Measurements from ENCODE around the gene NOS1AP. TPM values are rescaled to one million over a fixed set of nuclear protein-coding genes. Genes with fewer than 3 reads are reported as not detected.

The NOS1AP gene
- total RNA-seq, 1 experiment from 2014 or later: 14.7 TPM

GRCh38 chr1:162033428-162033827, 36.1 kb upstream of the NOS1AP start:
- Mint-ChIP-seq H3K27me3 (ENCODE audit: low read depth) (peaks cover 7% of the 10 kb centered on the region), H3K9me3 (no peaks in the 10 kb centered on the region), H3K4me1 (no peaks in the 10 kb centered on the region), H3K27ac (no peak overlapping the region), H3K36me3 (no peaks in the 10 kb centered on the region), H3K4me3 (no peak overlapping the region)
- CTCF ChIA-PET: interaction anchor here (0.7 to 2.5 kb wide), 2 partner anchors 10 to 241 kb away, joined by 4 to 13 read pairs; partner anchors contain the start of gene OLFML2B
- POLR2A ChIA-PET: no interaction called here
- DNase-seq (ENCODE audit: low spot score) (no peak), ATAC-seq (no peak)
- TF ChIP-seq USF2 (CRISPR knock-in tag; IDR thresholded peaks at IDR 0.05) (no peak), ZNF121 (CRISPR knock-in tag; IDR thresholded peaks at IDR 0.05) (no peak), TP53 (CRISPR knock-in tag; IDR thresholded peaks at IDR 0.05) (no peak), ELF4 (CRISPR knock-in tag; IDR thresholded peaks at IDR 0.05; ENCODE audit: low read depth) (no peak), ZNF232 (CRISPR knock-in tag; IDR thresholded peaks at IDR 0.05) (no peak)

- no peak for DNase-seq (ENCODE audit: low spot score)
- ChIA-PET CTCF (interaction anchor here (1.4 to 2.5 kb wide), 2 partner anchors 11 to 243 kb away, joined by 4 to 13 read pairs; partner anchors contain the start of gene OLFML2B), POLR2A (no interaction called here)
- H3K9me3 Mint-ChIP-seq: no peaks in the 10 kb centered on the region
- peaks cover 7% of the 10 kb centered on the region for H3K27me3 Mint-ChIP-seq (ENCODE audit: low read depth)
- H3K4me3 Mint-ChIP-seq: no peak overlapping the region
- no peak for ATAC-seq
- TF ChIP-seq ZBTB21 (CRISPR knock-in tag; IDR thresholded peaks at IDR 0.05; ENCODE audit: borderline replicate concordance) (no peak), CDX4 (CRISPR knock-in tag; IDR thresholded peaks at IDR 0.05; ENCODE audit: borderline replicate concordance) (no peak), MXD4 (CRISPR knock-in tag; IDR thresholded peaks at IDR 0.05; ENCODE audit: borderline replicate concordance) (no peak), ATF2 (CRISPR knock-in tag; IDR thresholded peaks at IDR 0.05; ENCODE audit: borderline replicate concordance, low read depth) (no peak), ATF6 (CRISPR knock-in tag; IDR thresholded peaks at IDR 0.05) (no peak)
- no peaks in the 10 kb centered on the region for H3K36me3 Mint-ChIP-seq
- no peaks in the 10 kb centered on the region for H3K4me1 Mint-ChIP-seq
- no peak overlapping the region for H3K27ac Mint-ChIP-seq
Observed at GRCh38 chr1:162035241-162035640, 34.2 kb upstream of the NOS1AP start.

GRCh38 chr1:162036163-162036562, 33.3 kb upstream of the NOS1AP start:
- no peak for DNase-seq (ENCODE audit: low spot score)
- Mint-ChIP-seq H3K9me3 (no peaks in the 10 kb centered on the region), H3K27ac (no peak overlapping the region), H3K4me1 (peaks cover 3% of the 10 kb centered on the region), H3K27me3 (ENCODE audit: low read depth) (peaks cover 5% of the 10 kb centered on the region), H3K36me3 (no peaks in the 10 kb centered on the region), H3K4me3 (no peak overlapping the region)
- CTCF ChIA-PET: interaction anchor here (1.2 to 2.5 kb wide), 11 partner anchors 12 to 310 kb away, joined by 3 to 29 read pairs (median 9); partner anchors contain the start of gene OLFML2B
- TF ChIP-seq NFE2L1 (CRISPR knock-in tag; IDR thresholded peaks at IDR 0.05) (no peak), GRHL2 (CRISPR knock-in tag; IDR thresholded peaks at IDR 0.05; ENCODE audit: insufficient replicate concordance, severe bottlenecking) (no peak)
- no peak for ATAC-seq
- POLR2A ChIA-PET: no interaction called here

- Mint-ChIP-seq H3K36me3 (no peaks in the 10 kb centered on the region), H3K9me3 (no peaks in the 10 kb centered on the region), H3K4me1 (peaks cover 3% of the 10 kb centered on the region), H3K27me3 (ENCODE audit: low read depth) (no peaks in the 10 kb centered on the region; the same call in none of the 2 replicates), H3K27ac (no peak overlapping the region), H3K4me3 (no peak overlapping the region)
- no peak for ATAC-seq
- POLR2A ChIA-PET: no interaction called here
- CTCF ChIA-PET: interaction anchor here (2.4 to 2.7 kb wide), 2 partner anchors 18 to 247 kb away, joined by 13 to 144 read pairs; no protein-coding TSS in a partner anchor
- DNase-seq (ENCODE audit: low spot score): no peak
- TF ChIP-seq IRF1 (CRISPR knock-in tag; IDR thresholded peaks at IDR 0.05) (no peak), NFATC4 (CRISPR knock-in tag; IDR thresholded peaks at IDR 0.05) (no peak), FOXJ3 (CRISPR knock-in tag; IDR thresholded peaks at IDR 0.05; ENCODE audit: borderline replicate concordance) (no peak), CBFB (CRISPR knock-in tag; IDR thresholded peaks at IDR 0.05; ENCODE audit: low read depth) (no peak), TEAD4 (CRISPR knock-in tag; IDR thresholded peaks at IDR 0.05) (no peak), KAT7 (CRISPR knock-in tag; IDR thresholded peaks at IDR 0.05; ENCODE audit: borderline replicate concordance) (no peak), RORB (CRISPR knock-in tag; IDR thresholded peaks at IDR 0.05) (no peak), ARID4B (CRISPR knock-in tag; IDR thresholded peaks at IDR 0.05; ENCODE audit: borderline replicate concordance) (no peak)
Observed at GRCh38 chr1:162038624-162039023, 30.9 kb upstream of the NOS1AP start.

Measured in WTC11 (cell line).